ENCODE data around the gene PXDN. TPM values are rescaled to one million over a fixed set of nuclear protein-coding genes. Genes with fewer than 3 reads are reported as not detected.

PXDN gene
- total and polyA plus RNA-seq, 2 of the 4 experiments (the other 2 are of a cell fraction): 153 to 332 TPM

DNA sequence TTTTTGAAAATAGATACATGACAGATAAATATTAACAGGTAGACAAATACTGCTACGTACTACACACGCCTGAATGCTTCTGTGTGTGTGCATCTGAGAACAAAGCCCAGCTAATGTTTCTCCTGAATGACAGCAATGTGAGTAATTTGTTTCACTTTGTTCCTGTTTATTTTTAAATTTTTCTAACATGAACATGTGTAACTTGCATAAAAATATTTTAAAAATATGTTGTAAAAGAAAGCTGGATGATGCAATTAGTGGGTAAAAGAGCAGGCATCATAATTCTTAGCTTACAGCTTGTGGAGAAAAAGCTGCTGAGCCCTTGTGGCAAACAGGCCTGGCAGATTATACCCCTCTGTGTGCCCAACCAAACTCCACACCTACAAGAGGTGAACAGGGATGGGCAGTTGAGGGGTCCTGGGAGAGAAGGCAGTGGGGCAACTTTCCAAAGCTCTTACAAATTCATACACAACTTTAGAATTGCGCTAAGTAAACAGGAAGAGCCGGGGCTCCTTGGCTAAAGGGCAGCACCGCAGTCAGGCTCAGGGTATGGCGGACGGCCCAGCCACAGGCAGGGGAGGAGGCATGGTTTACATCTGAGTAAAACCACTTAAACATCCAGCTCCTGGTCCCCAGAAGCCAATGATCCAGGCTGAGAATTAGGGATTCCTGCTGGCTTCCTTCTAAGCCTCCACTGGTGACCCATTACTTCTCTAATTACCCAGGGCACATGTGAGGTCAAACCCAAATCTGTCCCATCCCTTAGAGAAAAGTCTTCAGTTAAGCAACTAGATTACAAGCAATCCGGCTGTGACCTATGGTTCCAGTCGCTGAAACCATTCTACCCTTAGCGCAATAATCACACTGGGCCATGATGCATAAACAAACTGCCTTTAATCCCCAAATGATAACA is 14.0 kb downstream of the PXDN start:
- Histone ChIP-seq H3K23ac (ENCODE audit: low read depth, low read length) (peak overlapping the region; percentile 93), H3K14ac (replicated peaks; ENCODE audit: low read depth, low read length) (peak overlapping the region; percentile 78; the same call in 1 of the 2 replicates), H3K27ac (ENCODE audit: insufficient read depth, low read length) (peak overlapping the region; percentile 99), H3K27me3 (ENCODE audit: control insufficient read depth, insufficient read depth, low read length) (no peaks in the 10 kb centered on the region), H3K18ac (ENCODE audit: low read depth, low read length) (peak overlapping the region; percentile 89), H3K79me1 (ENCODE audit: low read depth in 1 of 2, low read length in 2 of 2) (peaks cover 4 to 39% of the 10 kb centered on the region in 2 experiments; a peak in 3 of 4 replicates), H2AFZ (replicated peaks; ENCODE audit: low read length, poor library complexity) (no peak overlapping the region), H3K4me2 (ENCODE audit: low read depth, low read length) (peak overlapping the region; percentile 78), H3K9ac (ENCODE audit: low read depth, low read length) (peak overlapping the region; percentile 23), H2AK5ac (ENCODE audit: low read depth, low read length) (peak overlapping the region; percentile 84), H3K56ac (ENCODE audit: extremely low read depth, insufficient read depth, low read length) (peak overlapping the region; percentile 93), H2BK120ac (ENCODE audit: low read depth, low read length) (peak overlapping the region; percentile 93), H4K91ac (ENCODE audit: insufficient read depth, low read depth, low read length) (peak overlapping the region; percentile 94), H3K4me1 (ENCODE audit: control insufficient read depth, insufficient read depth, low read length) (peaks cover 34% of the 10 kb centered on the region), H3K36me3 (ENCODE audit: control insufficient read depth, insufficient read depth, low read length) (peaks cover 3% of the 10 kb centered on the region; the same call in 1 of the 2 replicates), H2BK5ac (ENCODE audit: low read depth, low read length, poor library complexity, severe bottlenecking) (peak overlapping the region; percentile 94), H2AK9ac (replicated peaks; ENCODE audit: low read depth, low read length, poor library complexity) (peak overlapping the region; percentile 57), H3K4me3 (ENCODE audit: insufficient read depth, low read depth, low read length) (no peak overlapping the region), H4K5ac (ENCODE audit: low read depth, low read length) (peak overlapping the region; percentile 84), H2BK20ac (ENCODE audit: low read depth, low read length) (peak overlapping the region; percentile 90), H4K8ac (ENCODE audit: low read depth in 2 of 2, low read length in 2 of 2) (peak overlapping the region; percentile 13 to 59; a peak in 3 of 4 replicates), H2BK15ac (ENCODE audit: low read depth, low read length) (peak overlapping the region; percentile 1; the same call in 1 of the 3 replicates), H3K4ac (ENCODE audit: low read depth, low read length) (peak overlapping the region; percentile 98), H3K9me1 (ENCODE audit: insufficient read depth, low read length) (peaks cover 23% of the 10 kb centered on the region), H4K20me1 (ENCODE audit: insufficient read depth, low read length) (peaks cover 61% of the 10 kb centered on the region), H3K9me3 (ENCODE audit: control insufficient read depth, insufficient read depth, low read length) (no peaks in the 10 kb centered on the region; the same call in 1 of the 2 replicates)
- in situ Hi-C loops (cut with MboI; ENCODE audit: low sequenced_read_pairs) (no loop called here), intact Hi-C loops (cut with micrococcal nuclease) (loop anchor here (1.0 kb wide), 1 partner anchor 55 kb away; no protein-coding TSS in a partner anchor), dilution Hi-C loops (cut with HindIII; ENCODE audit: low sequenced_read_pairs, unreplicated experiment) (no loop called here)
- no TSS peak for BruUV-seq (replicated peaks)
- ATAC-seq (ENCODE audit: low read depth) (peak; percentile 70), DNase-seq (peak; percentile 89)
- CTCF ChIA-PET: interaction anchor here (0.7 to 2.4 kb wide), 4 partner anchors 21 to 25 kb away, joined by 3 to 7 read pairs (median 5); no protein-coding TSS in a partner anchor
- WGBS, 2 experiments (ENCODE audit: extremely low coverage in 2 of 2, insufficient read length in 1 of 2): no CpG with 5 or more reads among the region's 10 CpGs
- POLR2A ChIA-PET (ENCODE audit: unreplicated experiment): interaction anchor here (0.5 to 0.8 kb wide), 3 partner anchors 9 to 12 kb away, joined by 3 read pairs; no protein-coding TSS in a partner anchor
- TF ChIP-seq RAD21 (IDR thresholded peaks at IDR 0.05; ENCODE audit: low read length) (no peak), CHD1 (IDR thresholded peaks at IDR 0.05; ENCODE audit: low read depth, low read length) (peak; percentile 49; the same call in 1 of the 2 replicates), FOS (IDR thresholded peaks at IDR 0.05; ENCODE audit: low read depth, low read length) (0 out of 2 replicates have a peak, but pooled peaks have one; percentile 6), POLR2A (IDR thresholded peaks at IDR 0.05; ENCODE audit: low read depth, low read length) (peak; percentile 38; the same call in 1 of the 2 replicates), MAZ (IDR thresholded peaks at IDR 0.05; ENCODE audit: borderline replicate concordance, low read depth, low read length) (peak; percentile 26; the same call in 1 of the 2 replicates), SMC3 (IDR thresholded peaks at IDR 0.05; ENCODE audit: low read depth, low read length) (no peak), BHLHE40 (IDR thresholded peaks at IDR 0.05; ENCODE audit: low read depth, low read length) (peak; percentile 84), NFE2L2 (IDR thresholded peaks at IDR 0.05; ENCODE audit: low read depth, low read length) (no peak), CEBPB (IDR thresholded peaks at IDR 0.05; ENCODE audit: low read depth, low read length) (peak; percentile 97), MXI1 (IDR thresholded peaks at IDR 0.05; ENCODE audit: borderline replicate concordance, low read depth, low read length) (no peak; the same call in 1 of the 2 replicates)
- TF ChIP-seq, protein P1, sequence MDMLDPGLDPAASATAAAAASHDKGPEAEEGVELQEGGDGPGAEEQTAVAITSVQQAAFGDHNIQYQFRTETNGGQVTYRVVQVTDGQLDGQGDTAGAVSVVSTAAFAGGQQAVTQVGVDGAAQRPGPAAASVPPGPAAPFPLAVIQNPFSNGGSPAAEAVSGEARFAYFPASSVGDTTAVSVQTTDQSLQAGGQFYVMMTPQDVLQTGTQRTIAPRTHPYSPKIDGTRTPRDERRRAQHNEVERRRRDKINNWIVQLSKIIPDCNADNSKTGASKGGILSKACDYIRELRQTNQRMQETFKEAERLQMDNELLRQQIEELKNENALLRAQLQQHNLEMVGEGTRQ (IDR thresholded peaks at IDR 0.05; ENCODE audit: low read depth, low read length): 0 out of 2 replicates have a peak, but pooled peaks have one; percentile 0
- TF ChIP-seq, protein P2, sequence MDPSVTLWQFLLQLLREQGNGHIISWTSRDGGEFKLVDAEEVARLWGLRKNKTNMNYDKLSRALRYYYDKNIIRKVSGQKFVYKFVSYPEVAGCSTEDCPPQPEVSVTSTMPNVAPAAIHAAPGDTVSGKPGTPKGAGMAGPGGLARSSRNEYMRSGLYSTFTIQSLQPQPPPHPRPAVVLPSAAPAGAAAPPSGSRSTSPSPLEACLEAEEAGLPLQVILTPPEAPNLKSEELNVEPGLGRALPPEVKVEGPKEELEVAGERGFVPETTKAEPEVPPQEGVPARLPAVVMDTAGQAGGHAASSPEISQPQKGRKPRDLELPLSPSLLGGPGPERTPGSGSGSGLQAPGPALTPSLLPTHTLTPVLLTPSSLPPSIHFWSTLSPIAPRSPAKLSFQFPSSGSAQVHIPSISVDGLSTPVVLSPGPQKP (IDR thresholded peaks at IDR 0.05; ENCODE audit: borderline replicate concordance, low read depth, low read length): no peak
